Peyer's patch (tissue), 4 donors: ENCODE results near the gene CD44.

Experiments
- POLR2A ChIP-seq, 2 donors: fragments of 450-650 bp; IDR thresholded peaks; one replicate each; pipeline ENCODE4 v1.5.1; 2017; ENCODE audit warnings: antibody characterized with exemption in 2 of 2, mild to moderate bottlenecking in 2 of 2, moderate library complexity in 2 of 2
- TF ChIP-seq, protein P1 (sequence below), 6 experiments: fragments of 450-650 bp in 4 of 6; fragments of 200-600 bp in 2 of 6; sonication (generic) in 1 of 6; IDR thresholded peaks; one replicate each; pipeline ENCODE4 v1.5.1; 2017 to 2019; ENCODE audit warnings: antibody characterized with exemption in 6 of 6, mild to moderate bottlenecking in 3 of 6, moderate library complexity in 1 of 6

DNA sequence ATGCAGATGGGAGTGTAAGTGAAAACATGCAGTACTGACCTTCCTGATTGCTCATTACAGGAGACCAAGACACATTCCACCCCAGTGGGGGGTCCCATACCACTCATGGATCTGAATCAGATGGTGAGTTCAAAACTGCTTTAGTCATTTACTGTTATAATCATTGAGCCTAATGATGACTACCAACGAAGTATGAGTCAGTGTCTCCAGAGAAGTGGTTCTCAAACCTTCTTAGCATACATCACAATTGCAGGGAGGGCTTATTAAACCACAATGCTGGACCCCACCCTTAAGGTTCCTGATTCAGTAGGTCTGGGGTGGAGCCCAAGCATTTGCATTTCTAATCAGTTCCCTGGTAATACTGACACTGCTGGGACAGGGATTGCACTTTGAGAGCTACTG, 75.8 kb downstream of the CD44 start:
- TF ChIP-seq, protein P1, sequence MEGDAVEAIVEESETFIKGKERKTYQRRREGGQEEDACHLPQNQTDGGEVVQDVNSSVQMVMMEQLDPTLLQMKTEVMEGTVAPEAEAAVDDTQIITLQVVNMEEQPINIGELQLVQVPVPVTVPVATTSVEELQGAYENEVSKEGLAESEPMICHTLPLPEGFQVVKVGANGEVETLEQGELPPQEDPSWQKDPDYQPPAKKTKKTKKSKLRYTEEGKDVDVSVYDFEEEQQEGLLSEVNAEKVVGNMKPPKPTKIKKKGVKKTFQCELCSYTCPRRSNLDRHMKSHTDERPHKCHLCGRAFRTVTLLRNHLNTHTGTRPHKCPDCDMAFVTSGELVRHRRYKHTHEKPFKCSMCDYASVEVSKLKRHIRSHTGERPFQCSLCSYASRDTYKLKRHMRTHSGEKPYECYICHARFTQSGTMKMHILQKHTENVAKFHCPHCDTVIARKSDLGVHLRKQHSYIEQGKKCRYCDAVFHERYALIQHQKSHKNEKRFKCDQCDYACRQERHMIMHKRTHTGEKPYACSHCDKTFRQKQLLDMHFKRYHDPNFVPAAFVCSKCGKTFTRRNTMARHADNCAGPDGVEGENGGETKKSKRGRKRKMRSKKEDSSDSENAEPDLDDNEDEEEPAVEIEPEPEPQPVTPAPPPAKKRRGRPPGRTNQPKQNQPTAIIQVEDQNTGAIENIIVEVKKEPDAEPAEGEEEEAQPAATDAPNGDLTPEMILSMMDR (IDR thresholded peaks at IDR 0.05), result no peak
- no peak for TF ChIP-seq POLR2A (IDR thresholded peaks at IDR 0.05)
